Mesendoderm (in vitro differentiated cells): ENCODE results near the gene COPG2. TPM values are rescaled to one million over a fixed set of nuclear protein-coding genes. Genes with fewer than 3 reads are reported as not detected.

ENCODE experiments used
- DNase-seq: peaks from one replicate; pipeline ENCODE4 v3.0.0; 2013
- H2AK5ac ChIP-seq: 2 replicates; pipeline ENCODE4 v1.6.1; 2013; ENCODE audit warnings: low read length, inconsistent platforms
- H2BK120ac ChIP-seq: 2 replicates; pipeline ENCODE4 v1.6.1; 2013; ENCODE audit warnings: low read depth, mild to moderate bottlenecking, low read length, moderate library complexity, mixed read lengths
- H2BK15ac ChIP-seq: replicated peaks from 2 replicates; pipeline ENCODE4 v1.6.1; 2013; ENCODE audit warnings: low read depth, mild to moderate bottlenecking, moderate library complexity
- H2BK5ac ChIP-seq: 2 replicates; pipeline ENCODE4 v1.6.1; 2013; ENCODE audit warnings: low read length, inconsistent platforms
- H3K18ac ChIP-seq: 2 replicates; pipeline ENCODE4 v1.6.1; 2013; ENCODE audit warnings: mild to moderate bottlenecking, low read length, mixed read lengths
- H3K23ac ChIP-seq: one replicate; pipeline ENCODE4 v1.6.1; 2013; ENCODE audit warnings: low read length
- H3K27ac ChIP-seq: 2 replicates; pipeline ENCODE4 v1.5.1; 2013; ENCODE audit warnings: low read depth, mild to moderate bottlenecking, inconsistent platforms, low read length, moderate library complexity
- H3K27me3 ChIP-seq: 2 replicates; pipeline ENCODE4 v1.6.1; 2013; ENCODE audit warnings: low read length, control low read depth, mild to moderate bottlenecking, inconsistent platforms; ENCODE audit not compliant: insufficient read depth, poor library complexity
- H3K36me3 ChIP-seq: 2 replicates; pipeline ENCODE4 v1.6.1; 2013; ENCODE audit warnings: low read length, inconsistent platforms; ENCODE audit not compliant: control insufficient read depth, insufficient read depth
- H3K4ac ChIP-seq: one replicate; pipeline ENCODE4 v1.6.1; 2013; ENCODE audit warnings: low read depth, mild to moderate bottlenecking, low read length, moderate library complexity
- H3K4me1 ChIP-seq: 2 replicates; pipeline ENCODE4 v1.6.1; 2013; ENCODE audit warnings: low read depth, low read length, inconsistent platforms; ENCODE audit not compliant: control insufficient read depth
- H3K4me2 ChIP-seq: 2 replicates; pipeline ENCODE4 v1.6.1; 2013; ENCODE audit warnings: low read length
- H3K4me3 ChIP-seq: 2 replicates; pipeline ENCODE4 v1.5.1; 2013; ENCODE audit warnings: mild to moderate bottlenecking, low read length
- H3K56ac ChIP-seq: one replicate; pipeline ENCODE4 v1.6.1; 2013; ENCODE audit warnings: low read length
- H3K79me1 ChIP-seq: 2 replicates; pipeline ENCODE4 v1.6.1; 2013; ENCODE audit warnings: low read length, inconsistent platforms
- H3K79me2 ChIP-seq: 2 replicates; pipeline ENCODE4 v1.6.1; 2013; ENCODE audit warnings: mild to moderate bottlenecking, low read length; ENCODE audit not compliant: control insufficient read depth, insufficient read depth
- H3K9ac ChIP-seq: 2 replicates; pipeline ENCODE4 v1.6.1; 2013; ENCODE audit warnings: low read length, inconsistent platforms
- H4K5ac ChIP-seq: one replicate; pipeline ENCODE4 v1.6.1; 2013; ENCODE audit warnings: low read length
- H4K8ac ChIP-seq: one replicate; pipeline ENCODE4 v1.6.1; 2013; ENCODE audit warnings: low read depth, mild to moderate bottlenecking, control low read depth, low read length, moderate library complexity
- WGBS: extraction: QIAGEN DNeasy Blood & Tissue Kit; methylation state at CpG from one replicate; pipeline ENCODE4 v1.1.7; 2013; ENCODE audit warnings: low lambda C conversion rate, missing lambda C conversion rate; ENCODE audit not compliant: insufficient coverage; ENCODE audit errors: extremely low coverage; 5-methylcytosine and 5-hydroxymethylcytosine counted together
- small RNA-seq: library from polyadenylated mRNA; stranded (forward); fragments of <200 nt; extraction: miRNeasy Mini kit (QIAGEN cat#:217004); gene quantifications from one replicate; pipeline ENCODE3, GENCODE V24; 2013; ENCODE audit not compliant: insufficient read depth

COPG2 gene

GRCh38 chr7:130458257-130458656 lies 210.3 kb downstream of the COPG2 start:
- no peak overlapping the region for H3K27ac ChIP-seq
- no peak overlapping the region for H2AK5ac ChIP-seq
- DNase-seq, result no peak
- no peak overlapping the region for H3K4ac ChIP-seq
- no peak overlapping the region for H3K18ac ChIP-seq
- H2BK120ac ChIP-seq, result no peak overlapping the region
- H3K23ac ChIP-seq, result no peak overlapping the region
- WGBS, result no CpG with 5 or more reads among the region's 2 CpGs
- H3K56ac ChIP-seq, result no peak overlapping the region
- H3K4me3 ChIP-seq, result no peak overlapping the region
- no peak overlapping the region for H4K5ac ChIP-seq
- no peaks in the 10 kb centered on the region for H3K36me3 ChIP-seq
- no peaks in the 10 kb centered on the region for H3K4me1 ChIP-seq
- H2BK5ac ChIP-seq, result no peak overlapping the region
- H3K79me2 ChIP-seq, result no peaks in the 10 kb centered on the region
- H2BK15ac ChIP-seq, result no peak overlapping the region
- no peak overlapping the region for H3K9ac ChIP-seq
- H4K8ac ChIP-seq, result no peak overlapping the region
- no peaks in the 10 kb centered on the region for H3K79me1 ChIP-seq
- H3K4me2 ChIP-seq, result no peak overlapping the region
- no peaks in the 10 kb centered on the region for H3K27me3 ChIP-seq

Small RNA genes lying within 50 kb of the gene (small RNA-seq; reads per million reads assigned to genes)
- not detected for gene MIR335
- not detected for gene RF02148
- gene RF02149, result not detected
- not detected for gene RF02150
- gene RNA5SP246, result 6.8 reads per million, percentile 79 among the genes with 10 or more reads in this experiment
